HG03045 (cell line): ENCODE results near the gene KRTAP10-6.
"Not testable (repeated sequence)": the region's sequence is repeated elsewhere in the genome, so short reads cannot be mapped to it uniquely, and the experiment has no call there.

Experiments used
- ATAC-seq: cut with Tn5 transposase; IDR thresholded peaks from one replicate; pipeline ENCODE4 v1.9.1; 2021; ENCODE audit warnings: mild to moderate bottlenecking, moderate library complexity; ENCODE audit not compliant: unreplicated experiment

Gene KRTAP10-6, protein sequence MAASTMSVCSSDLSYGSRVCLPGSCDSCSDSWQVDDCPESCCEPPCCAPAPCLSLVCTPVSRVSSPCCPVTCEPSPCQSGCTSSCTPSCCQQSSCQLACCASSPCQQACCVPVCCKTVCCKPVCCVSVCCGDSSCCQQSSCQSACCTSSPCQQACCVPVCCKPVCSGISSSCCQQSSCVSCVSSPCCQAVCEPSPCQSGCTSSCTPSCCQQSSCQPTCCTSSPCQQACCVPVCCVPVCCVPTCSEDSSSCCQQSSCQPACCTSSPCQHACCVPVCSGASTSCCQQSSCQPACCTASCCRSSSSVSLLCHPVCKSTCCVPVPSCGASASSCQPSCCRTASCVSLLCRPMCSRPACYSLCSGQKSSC

DNA sequence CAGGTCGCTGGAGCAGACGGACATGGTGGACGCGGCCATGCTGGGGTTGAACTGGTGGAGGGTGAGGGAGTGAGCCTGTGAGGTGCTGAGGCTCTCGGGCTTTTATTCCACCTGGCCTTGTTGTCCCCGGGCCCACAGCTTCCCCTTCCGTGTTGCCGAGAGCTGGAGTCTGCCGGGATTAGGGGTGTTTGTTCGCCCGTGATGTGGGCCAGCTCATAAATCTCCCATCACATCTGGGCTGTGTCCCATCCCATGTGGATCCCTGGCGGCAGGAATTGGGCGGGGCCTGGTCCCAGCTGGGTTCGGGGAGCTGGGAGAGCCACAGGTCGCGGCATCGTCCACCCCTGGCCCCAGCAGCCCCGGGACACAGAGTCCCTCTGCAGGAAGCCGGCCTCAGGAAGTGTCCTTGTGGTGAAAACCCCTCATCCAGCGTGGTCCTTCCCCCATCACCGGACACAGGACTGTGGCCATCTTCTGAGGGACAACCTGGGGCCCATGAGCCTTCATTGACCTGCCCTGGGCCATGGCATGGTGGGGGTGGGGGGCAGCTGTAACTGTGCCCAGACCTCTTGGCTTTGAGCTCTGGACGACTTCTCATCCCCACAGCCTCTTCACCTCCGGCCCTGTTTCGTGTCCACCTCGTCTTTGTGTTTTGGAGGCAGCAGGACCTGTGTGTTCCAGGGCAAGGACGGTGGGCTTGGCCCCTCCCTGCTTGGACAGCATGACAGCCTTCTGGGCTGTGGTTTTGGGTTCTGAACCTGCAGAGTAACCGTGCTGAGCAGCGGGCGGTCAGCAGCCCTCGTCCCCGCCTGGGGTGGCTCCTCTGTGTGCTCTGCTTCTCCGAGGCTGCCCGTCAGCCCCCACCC, at the start of gene KRTAP10-6:
Gene KRTAP10-6, minus strand, starts transcription at position 60 of the 866 bp plus-strand sequence. Its CDS starts 21 bp downstream, at position 39.
- no peak for ATAC-seq

DNA sequence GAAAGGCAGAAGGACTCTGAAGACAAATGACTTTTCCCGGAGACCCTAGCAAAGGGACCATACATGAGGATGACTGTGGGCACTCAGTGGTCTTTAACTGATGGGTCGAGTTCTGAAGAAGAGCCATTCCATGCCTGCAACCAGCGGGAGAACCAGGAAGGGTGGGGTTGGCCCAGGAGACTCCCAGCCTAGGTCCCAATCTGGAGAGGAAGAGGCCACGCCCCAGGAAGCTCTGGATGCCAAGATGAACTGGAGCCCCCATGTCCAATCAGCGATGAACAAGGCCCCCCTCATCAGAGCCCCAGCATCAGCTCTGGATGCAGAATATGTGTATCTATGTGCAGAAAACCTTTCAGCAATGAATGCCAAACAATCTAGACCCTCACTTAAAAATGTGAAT, 48.5 kb upstream of the KRTAP10-6 start:
- ATAC-seq: no peak

DNA sequence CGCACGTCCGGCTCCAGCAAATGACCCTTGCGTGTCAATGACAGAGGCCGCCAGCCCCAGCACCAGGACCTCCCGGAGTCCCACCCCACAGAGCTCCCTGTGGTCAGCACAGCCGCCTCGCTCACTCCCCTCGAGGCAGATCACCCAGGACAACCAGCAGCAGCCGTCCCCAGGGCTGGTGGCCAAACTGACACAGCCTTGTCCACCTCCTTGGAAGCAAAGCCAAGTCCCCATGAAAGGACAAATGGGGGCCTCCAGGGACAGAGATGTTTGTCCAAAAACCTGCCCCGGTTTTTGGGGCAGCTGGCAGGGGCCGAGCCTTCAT, 47.0 kb upstream of the KRTAP10-6 start:
- no peak for ATAC-seq

DNA sequence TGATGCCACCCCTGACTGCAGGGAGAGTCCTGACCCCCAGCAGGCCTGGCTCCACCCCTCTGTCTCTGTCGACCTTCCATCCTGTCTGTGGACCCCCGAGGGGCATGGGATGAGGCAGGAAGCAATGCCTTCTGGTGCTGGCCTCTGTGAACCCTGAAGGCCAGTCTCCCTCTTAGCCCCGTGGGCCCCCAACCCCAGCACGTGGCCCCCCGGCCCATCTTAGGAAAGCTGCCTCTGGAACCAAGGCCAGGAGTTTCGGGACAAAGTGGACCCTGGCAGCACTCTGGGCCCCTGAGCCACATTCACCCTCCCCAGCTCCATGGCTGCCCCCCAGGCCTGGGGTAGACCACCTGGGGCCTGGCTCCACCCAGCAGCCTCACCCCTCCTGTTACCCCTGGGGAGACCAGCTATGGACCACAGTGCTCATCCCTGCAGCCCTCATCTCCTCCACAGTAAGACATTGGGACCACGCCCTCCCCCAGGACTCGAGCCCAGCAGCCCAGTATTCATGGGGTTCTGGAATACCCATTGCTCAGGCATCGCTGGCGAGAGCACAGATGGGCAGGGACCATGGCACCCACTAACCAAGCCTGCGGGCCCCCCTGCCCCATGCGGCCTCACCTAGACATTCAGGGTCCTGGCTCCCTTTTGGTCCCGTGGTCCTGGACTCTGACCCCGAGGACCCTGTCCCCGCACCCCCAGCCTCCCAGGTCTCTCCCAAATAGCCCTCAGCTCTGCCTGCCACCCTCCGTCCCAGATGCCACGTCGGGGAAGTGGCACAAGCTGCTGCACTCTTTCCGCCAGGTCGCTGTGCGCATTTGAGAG, 46.4 kb upstream of the KRTAP10-6 start:
- ATAC-seq: not testable (repeated sequence)

DNA sequence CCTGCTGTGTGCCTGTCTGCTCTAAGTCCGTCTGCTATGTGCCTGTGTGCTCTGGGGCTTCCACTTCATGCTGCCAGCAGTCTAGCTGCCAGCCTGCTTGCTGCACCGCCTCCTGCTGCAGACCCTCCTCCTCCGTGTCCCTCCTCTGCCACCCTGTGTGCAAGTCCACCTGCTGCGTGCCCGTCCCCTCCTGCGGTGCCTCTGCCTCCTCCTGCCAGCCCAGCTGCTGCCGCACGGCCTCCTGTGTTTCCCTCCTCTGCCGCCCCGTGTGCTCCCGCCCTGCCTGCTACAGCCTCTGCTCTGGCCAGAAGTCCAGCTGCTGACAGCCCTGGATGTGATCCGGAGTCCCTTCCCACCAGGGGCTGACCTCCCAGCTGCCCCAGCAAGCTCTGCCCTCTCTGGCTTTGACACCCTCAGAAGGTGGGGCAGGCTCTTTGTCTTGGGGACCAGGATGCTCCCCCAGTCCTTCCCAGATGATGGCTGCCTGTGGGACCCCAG, 45.6 kb upstream of the KRTAP10-6 start:
- not testable (repeated sequence) for ATAC-seq

DNA sequence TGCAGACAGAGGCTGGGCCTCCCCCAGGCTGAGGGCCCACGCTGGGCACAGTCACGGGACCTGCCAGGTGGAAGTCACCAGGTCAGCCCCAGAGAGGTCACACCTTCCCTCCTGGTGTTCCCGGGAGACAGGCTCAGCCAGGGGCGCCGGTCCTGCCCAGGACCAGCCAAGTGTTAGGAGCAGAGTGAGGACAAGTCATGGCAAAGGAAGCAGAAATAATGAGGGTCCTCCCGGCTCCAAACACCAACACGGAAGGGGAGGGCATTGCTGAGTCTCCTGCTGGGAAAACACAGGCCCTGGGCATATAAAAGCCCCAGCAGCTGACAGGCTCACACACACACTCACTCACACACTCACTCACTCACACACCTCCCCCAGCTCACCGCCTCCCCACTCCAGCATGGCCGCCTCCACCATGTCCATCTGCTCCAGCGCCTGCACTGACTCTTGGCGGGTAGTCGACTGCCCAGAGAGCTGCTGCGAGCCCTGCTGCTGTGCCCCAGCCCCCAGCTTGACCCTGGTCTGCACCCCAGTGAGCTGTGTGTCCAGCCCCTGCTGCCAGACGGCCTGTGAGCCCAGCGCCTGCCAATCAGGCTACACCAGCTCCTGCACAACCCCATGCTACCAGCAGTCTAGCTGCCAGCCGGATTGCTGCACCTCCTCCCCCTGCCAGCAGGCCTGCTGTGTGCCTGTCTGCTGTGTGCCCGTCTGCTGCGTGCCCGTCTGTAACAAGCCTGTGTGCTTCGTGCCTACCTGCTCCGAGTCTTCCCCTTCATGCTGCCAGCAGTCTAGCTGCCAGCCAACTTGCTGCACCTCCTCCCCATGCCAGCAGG, 44.9 kb upstream of the KRTAP10-6 start, which contains the start of gene KRTAP10-10:
Gene KRTAP10-10, plus strand, starts transcription at position 339 of the 833 bp plus-strand sequence. Its CDS starts 62 bp downstream, at position 401.
- ATAC-seq: no peak

DNA sequence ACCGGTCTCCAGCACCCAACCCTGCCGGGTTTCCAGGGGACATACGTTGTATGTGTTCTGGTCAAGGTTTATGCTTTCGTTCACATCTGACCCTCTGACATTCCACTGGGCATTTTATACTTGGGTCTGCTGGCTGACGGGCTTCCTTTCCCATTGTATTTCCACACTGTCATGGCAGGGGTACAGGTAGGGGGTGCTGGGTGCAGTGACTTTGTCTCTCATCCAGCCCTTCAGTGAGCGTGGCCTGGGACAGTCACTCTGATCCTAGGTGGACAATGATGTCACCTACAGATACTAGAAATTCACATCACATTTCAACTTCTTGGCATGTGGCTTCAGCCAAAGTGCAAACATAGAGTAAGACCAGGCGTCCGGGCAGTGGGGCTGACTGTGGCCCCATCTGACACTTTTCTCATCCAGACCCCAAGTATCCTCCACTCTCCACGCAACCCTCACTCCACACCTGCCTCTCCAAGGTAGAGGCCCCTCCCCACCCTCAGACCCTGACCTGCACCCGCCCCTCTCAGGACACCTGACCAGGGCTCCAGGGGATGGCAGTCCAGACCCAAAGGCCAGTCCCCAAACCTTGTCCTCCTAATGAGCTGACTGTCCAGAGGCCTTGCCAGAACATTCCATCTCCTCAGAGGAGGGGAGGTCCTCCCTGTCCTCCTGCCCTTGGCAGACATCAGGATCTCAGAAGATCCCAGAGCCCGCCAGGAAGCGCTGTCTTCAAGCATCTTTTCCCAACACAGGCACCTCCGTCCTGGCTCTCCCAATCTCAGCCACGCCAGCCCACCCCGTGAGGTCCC, 44.1 kb upstream of the KRTAP10-6 start:
- ATAC-seq: no peak

DNA sequence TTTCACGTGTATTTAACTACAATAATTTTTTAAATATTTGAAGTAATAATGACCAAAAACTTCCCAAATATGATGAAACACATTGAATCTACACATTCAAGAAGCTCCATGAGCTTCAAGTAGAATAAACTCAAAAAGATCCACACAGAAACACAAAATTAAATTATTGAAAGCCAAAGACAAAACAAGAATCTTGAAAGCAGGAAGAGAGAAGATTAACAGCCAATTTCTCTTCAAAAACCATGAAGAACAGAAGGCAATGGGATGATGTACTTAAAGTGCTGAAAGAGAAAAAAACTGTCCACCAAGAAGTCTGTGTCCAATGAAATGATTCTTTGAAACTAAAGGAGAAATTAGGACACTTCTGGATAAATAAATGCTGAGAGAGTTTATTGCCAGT, 39.8 kb upstream of the KRTAP10-6 start:
- ATAC-seq: no peak

DNA sequence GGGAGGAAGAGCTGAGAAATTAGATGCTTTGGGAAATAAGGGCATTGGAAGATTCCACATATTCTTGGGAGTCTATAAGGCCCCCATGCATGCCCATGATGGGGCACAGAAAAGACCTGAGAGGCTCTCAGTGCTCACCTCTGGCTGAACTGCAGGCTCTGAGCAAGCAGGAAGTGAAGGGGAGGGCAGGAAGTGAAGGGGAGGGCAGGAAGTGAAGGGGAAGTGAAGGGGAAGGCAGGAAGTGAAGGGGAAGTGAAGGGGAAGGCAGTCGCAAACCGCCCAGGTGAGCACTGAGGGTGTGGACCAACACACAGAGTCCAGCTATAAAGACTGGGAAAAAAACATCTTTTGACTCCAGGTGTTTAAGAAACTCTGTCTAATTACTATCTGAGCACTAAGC, 38.1 kb upstream of the KRTAP10-6 start:
- ATAC-seq: no peak

DNA sequence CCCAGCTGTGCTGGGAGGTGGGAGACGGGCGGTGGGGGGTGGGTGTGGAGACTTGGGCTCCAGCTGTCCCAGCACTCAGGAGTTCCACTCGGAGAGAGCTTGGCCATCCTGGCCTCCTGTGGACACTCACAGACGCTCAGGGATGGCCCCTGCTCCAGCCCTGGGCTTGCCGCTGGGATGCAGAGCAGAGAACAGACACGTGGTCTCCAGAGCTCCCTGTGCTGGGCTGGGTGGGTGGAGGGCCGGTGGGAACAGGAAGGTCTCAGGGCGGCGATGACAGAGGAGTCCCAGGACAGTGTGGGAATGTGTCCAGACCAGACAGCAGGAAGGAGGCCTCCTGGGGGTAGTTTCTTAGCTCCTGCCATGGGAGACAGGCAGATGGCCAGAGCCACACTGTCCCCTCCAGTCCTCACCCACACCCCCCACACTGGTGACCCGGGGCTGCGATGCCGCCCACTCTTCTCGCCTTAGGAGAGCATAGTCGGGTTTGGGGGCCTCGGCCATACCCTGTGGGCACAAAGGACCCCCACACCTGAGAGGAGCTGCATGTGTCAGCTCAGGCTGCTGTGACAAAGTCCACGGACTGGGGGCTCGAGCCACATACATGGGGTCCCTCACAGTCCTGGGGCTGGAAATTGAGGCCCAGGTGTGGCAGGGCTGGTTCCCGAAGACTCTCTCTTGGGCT, 36.5 kb upstream of the KRTAP10-6 start:
- ATAC-seq: no peak

DNA sequence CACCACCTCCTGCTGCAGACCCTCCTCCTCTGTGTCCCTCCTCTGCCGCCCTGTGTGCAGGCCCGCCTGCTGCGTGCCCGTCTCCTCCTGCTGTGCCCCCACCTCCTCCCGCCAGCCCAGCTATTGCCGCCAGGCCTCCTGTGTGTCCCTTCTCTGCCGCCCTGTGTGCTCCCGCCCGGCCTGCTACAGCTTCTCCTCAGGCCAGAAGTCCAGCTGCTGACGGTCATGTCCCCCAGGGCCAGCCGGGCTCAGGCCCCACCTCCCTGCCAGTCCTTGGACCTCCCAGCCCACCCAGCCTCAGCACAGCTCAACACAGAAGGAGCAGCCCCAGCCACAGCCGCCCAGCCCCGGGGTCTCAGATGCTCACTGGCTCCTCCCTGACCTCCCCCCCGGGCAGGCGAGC, 35.5 kb upstream of the KRTAP10-6 start:
- ATAC-seq: not testable (repeated sequence)

DNA sequence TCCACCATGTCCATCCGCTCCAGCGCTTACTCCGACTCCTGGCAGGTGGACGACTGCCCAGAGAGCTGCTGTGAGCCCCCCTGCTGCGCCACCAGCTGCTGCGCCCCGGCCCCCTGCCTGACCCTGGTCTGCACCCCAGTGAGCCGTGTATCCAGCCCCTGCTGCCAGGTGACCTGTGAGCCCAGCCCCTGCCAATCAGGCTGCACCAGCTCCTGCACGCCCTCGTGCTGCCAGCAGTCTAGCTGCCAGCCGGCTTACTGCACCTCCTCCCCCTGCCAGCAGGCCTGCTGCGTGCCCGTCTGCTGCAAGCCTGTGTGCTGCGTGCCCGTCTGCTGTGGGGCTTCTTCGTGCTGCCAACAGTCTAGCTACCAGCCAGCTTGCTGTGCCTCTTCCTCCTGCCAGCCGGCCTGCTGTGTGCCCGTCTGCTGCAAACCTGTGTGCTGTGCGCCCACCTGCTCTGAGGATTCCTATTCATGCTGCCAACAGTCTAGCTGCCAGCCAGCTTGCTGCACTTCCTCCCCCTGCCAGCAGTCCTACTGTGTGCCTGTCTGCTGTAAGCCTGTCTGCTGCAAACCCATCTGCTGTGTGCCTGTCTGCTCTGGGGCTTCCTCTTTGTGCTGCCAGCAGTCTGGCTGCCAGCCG, 35.0 kb upstream of the KRTAP10-6 start:
- ATAC-seq: not testable (repeated sequence)

DNA sequence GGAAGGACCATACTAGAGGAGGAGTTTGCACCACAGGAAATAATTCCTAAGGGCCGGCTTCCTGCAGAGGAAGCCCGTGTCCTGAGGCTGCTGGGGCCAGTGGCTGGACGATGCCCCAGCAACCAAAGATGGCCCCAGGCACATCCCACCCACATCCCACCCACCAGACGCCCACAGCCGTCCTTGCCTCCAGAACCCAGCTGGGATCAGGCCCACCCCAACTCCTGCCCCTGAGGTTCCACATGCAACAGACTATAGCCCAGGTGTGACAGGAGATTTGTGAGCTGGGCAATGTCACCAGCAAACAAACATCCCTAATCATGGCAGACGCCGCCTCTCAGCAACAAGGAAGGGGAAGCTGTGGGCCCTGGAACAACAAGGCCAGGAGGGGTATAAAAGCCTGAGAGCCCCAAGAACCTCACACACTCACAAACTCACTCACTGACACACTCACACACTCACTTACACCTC, 34.4 kb upstream of the KRTAP10-6 start, which contains the start of gene KRTAP10-9:
Gene KRTAP10-9, plus strand, starts transcription at position 421 of the 471 bp plus-strand sequence. CDS start 79 bp downstream, outside the sequence.
- no peak for ATAC-seq

DNA sequence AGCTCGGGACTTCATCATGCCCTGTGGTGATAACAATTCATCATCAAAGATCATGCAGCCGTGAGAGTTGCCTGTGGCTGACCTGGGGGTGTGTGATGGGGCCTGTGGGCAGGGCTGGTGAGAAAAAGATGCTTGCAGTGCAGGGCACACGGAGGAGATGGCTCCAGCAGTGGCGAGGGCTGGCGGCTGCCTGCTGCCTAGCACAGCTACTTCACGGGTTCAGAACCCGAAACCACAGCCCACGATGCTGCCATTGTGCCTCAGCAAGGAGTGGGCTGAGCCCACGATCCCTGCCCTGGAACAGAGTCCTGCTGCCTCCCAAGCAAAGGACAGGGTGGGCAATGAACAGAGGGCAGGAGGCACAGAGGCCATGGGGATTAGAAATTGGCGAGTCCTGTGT, 34.0 kb upstream of the KRTAP10-6 start:
- ATAC-seq: no peak

DNA sequence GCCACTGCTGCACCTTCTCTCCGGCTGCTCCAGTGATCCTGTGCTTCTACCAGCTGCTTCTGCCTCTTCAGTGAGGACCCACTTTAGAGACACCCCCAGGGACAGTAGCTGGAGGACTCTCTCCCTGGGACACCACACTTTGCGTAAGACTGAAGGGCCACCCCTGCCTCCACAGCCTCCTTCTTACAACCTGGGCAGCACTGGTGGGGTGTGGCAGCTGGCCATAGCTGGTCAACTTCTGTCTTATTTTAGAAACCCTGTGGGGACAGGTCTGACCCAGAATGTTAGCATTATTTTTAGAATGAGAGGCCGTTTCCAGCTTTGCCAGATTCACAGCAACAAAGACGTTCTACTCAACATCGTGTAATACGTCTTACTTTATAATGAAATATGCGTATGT, 33.5 kb upstream of the KRTAP10-6 start:
- ATAC-seq: no peak

DNA sequence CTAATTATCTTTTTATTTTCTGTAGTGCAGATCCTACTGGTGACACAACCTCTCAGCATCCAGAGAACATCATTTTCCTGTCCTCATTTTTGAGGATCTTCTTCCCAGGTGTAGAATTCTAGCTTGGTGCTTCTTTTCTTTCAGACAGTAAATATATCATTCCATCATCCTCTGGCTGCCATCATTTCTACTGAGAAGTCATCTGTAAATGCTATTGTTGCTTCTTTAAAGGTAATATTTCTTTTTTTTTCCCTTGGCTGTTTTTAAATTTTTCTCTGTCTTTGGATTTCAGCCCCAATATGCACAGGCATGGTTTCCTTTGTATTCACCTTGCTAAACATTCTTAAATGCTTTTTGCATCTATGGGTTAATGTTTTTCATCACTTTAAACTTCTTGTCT, 31.3 kb upstream of the KRTAP10-6 start:
- no peak for ATAC-seq

DNA sequence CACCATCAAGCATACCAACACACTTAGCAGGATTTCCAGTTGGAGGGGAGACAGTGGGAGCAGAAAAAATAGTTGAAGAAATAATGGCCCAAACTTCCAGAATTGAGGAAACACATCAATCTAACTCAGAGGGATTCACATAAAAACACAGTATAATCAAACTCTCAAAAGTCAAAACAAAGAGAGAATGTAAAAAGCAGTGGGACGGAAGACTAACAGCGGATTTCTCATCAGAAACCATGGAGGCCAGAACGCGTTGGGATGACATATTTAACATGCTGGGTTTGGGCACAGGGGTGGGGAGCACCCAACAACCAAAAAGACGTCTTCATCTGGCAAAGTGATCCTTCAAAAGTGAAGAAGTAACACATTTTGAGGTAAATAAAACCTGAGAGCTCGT, 27.6 kb upstream of the KRTAP10-6 start:
- ATAC-seq: no peak

DNA sequence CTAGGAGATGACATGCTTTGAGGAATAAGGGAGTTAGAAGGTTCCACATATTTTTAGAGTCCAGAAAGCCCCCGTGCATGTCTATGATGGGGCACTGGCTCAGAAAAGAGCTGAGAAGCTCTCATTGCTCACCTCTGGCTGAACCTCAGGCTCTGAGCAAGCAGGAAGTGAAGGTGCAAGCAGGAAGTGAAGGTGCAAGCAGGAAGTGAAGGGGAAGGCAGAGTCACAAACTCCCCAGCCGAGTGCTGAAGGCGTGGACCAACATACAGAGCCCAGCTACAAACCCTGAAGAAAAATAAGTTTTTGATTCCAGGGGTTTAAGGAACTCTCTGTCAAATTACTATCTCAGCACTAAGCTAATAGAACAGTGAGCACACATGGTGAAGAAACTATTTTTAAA, 26.6 kb upstream of the KRTAP10-6 start:
- ATAC-seq: no peak
